Measurements from ENCODE around the gene CDH5.

Gene CDH5

DNA sequence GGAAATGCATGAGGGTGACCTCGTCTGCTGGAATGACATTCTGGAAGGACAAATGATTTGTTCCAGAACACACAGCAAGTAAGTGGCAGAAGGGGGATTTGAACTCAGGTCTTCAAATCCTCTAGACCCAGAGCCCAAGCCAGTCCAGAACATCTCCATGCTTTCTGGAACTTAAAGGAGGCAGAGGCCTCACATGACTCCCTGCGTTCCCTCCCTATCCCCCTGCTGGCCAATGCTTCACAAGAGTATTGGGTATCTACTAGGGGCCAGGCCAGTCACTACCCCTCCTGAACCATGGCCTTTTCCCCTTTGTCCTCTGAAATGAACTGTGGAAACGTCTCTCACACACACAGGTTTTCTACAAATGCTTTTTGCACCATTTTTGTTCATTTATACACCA, 53.0 kb downstream of the CDH5 start:
- no peak for DNase-seq

DNA sequence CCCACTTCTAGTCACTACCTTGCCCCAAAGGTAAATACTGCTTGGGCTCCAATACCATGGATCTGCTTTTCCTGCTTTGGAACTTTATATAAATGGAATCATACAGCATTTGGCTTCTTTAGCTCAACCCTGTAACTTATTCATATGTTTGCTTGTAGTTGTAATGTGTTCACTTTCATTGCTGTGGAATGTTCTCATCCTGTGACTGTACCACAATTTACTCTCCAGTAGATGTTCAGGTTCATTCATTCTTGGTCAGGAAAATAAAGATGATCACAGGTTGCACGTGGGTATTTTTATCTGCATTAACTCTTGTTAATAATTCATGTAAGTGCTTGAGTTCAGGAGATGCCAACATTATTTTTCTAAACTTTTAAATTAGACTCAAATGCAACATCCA, 53.9 kb downstream of the CDH5 start:
- DNase-seq: no peak

DNA sequence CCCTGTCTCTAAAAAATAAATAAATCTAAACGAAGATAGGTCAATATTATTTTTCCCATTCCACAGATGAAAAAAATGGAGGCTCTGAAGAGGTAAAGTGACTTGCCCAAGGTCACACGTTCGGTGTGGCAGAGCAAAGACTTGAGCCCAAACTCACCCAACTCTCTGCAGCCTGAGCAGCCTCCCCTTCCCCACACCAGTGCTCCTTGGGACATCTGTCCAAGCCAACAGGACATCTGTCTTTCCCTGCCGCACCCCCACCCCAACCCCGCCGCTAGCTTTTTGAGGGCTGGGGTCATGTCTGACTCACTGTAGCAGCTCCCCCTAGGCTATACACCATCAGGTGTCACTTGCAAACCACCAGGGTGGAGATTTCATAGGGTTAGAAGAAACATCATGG, 55.4 kb downstream of the CDH5 start:
- DNase-seq: no peak

DNA sequence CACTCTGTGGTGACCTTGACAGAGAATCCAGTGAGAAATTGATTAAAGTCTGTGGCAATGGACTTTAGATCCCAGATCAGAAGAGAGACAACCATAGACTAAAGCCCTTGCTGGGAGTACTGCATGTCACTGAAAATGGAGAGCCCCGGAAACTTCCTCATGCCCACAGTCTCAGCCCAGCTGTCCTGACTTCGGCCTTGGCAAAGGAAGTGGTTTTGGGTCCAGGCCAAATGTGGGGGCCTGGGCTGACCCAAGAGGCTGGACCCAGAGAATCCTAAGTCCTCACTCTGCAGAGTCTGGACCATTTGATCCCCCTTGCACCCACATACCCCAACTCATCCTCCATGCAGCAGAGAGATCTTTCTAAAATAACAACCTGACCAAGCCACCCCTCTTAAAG, 55.9 kb downstream of the CDH5 start:
- DNase-seq: no peak

DNA sequence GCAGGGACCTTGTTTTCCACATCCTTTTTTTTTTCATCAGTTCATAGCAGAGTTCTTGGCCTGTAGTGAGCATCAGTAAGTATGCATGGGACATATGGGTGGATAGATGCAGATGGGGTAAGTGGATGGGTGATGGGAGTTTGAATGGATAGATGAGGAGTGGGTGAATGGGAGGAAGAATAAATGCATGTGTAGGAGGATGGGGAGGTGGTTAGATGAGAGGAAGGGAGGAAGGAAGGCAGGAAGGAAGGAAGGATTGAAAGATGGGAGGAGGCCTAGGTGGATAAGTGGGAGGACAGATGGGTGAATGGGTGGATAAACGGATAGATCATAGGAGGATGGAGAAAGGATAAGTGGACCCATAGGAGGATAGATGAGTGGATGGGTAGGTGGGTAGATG, 56.7 kb downstream of the CDH5 start:
- no peak for DNase-seq

DNA sequence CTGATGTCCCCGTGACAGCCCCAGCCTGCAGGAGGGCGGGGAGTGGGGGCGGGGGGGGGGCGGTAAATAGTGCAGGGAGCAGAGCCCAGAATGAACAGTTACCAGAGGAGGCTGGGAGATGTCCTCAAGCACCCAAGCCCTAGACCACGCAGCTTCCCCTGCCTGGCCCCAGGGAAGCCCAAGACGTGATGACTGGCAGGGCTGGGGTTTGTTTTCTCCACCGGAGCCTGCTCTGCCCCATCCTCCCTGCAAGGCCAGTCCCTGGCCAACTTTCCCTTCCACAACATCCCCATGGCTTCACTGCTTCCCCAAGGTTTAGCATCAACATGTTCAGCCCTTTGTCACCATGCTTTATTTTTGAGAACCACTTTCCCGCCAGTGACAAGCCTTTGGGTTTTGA, 59.2 kb downstream of the CDH5 start:
- no peak for DNase-seq

DNA sequence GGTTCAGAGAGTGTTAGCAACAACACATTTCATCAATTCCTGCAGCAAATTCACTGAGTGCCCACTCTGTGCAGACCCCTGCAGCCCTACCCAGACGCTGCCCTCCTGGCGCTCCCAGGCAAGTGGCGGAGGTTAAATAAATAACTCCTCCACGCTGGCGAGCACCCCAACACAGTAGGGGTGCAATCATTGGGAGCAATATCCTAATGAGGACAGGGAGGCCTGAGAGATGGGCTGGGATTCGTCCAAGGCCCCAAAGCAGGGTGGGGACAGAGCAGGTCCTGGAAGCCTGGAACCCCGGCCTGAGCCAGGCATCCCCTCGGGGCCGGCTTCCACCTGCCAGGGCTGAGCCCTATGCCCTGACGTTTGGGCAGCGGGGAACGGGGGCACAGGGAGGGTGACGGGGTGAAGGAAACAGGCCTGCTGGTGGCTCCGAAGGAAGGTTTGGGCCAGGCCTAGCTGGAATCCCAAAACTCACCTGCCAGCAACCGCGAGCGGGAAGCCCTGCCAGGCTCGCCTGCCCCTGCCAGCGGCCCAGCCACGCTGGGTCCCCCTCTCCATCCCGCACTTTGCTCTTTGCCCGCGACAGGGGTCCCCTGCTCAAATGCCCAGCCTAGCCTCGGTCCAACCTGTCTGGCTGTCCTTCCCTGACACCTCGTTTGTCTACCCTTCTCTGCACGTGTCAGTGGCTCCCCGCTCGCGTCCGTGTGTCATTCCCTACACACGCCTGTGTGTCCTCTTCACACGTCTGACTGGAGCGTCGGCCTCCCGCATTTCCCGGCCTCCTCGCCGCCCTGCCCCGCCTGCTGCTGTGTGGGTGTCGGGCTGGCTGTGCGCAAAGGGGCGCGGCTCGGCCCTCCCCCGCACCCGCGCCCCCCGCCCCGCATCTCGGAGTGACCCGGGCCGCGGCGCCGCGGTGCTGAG, 59.9 kb downstream of the CDH5 start:
- no peak for DNase-seq

DNA sequence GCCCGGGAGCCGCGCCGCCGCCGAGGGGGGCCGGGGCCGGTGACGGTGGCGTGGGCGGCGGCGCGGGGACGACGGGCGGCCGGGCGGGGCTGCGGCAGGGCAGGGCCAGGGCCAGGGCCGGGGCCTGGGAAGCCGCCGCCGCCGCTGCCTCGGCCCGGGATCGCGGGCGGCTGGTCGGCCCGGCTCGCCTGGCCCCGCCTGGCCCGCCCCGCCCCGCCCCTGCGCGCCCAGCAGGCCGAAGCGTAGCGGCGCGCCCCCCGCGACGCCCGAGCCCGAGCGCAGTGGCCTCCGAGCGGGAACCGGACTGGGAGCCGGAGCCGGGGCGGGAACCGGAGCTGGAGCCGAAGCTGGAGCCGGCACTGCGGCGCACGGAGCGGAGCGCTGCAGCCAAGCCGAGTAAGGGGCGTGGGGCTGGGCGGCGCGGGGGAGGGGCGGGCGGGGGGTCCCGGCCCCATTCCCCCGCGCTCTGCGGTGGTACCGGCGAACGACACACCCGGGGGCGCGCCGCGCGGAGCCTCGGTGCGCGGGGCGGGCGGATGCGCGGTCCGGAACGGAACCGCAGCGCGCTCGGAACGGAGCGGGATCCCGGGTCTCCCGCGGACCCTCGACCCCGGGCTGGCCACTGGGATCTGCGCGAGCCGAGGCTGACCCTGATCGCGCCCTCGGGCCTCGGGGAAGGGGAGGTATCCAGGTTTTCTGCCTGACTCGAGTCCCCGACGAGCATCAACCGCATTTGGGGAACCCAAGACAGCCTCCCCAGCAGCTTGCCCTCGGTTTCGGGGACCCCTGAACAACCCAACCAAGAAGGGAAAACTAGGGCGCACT, 60.8 kb downstream of the CDH5 start, which contains the start of gene BEAN1:
BEAN1 (plus strand) TSS at position 260 of the 825 bp plus-strand sequence. CDS start 10,382 bp downstream, outside the sequence.
- no peak for DNase-seq

DNA sequence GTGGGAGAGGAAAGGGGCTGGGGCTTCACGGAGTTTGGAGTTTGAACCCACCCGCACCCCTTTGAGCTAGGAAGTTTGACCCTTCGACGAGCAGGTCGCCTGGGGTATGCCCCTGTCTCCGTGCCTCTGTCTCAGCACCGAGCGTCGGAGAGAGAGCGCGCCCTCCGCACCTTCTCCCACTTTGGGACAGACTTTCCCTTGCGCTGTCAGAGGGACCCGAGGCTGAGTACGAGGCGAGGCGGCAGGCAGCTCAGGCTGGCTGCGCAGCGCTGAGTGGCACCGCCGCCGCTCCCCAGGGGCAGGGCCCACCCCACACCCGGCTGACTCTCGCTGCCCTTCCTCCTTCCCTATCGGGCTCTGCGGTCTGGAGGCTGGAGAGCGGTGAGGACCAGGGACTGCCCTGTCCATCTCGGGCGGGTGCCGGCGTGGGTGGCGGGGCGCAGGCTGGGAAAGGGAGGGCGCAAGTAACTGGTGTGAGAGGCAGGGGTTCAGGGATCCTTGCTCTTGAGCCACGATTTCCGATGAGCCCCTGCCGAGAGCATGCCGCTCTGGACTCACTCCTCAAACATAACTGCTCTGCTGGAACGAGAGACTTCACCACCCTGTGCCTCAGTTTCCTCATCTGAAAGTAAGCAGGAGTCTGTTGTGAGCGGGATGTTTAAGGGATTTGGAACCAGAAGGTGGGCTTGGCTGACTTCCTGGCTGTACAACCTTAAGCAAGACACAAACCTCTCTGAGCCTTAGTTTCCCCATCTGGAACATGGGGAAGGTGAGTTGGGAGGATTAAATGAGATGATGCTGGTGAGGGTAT, 61.6 kb downstream of the CDH5 start:
- no peak for DNase-seq

DNA sequence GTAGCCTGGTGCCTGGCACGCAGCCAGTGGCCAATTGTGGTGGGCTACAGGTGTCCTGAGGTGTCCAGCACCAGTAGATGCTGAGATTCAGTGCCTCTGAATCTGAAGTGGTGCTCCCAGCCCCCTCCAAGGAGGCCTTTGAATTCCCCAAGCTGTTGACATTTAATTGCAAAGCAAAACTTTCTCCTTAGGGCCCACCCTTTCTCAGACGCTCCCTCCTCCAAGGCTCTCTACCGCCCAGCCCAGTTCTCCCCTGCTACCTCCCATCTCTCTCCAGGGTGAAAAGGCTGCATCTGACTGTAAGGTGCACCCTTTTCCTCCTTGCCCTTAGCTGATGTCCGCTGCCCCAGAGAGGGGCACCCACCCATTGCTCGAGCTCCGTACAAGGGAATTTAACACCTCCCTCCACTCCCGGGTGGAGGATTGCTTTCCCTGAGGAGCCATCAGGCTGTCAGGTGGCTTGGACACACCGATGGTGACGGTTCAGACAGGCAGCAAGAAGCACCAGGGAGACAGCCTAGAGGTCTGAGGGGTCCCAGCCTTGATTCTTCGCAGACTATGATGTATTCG, 62.3 kb downstream of the CDH5 start:
- DNase-seq: no peak

DNA sequence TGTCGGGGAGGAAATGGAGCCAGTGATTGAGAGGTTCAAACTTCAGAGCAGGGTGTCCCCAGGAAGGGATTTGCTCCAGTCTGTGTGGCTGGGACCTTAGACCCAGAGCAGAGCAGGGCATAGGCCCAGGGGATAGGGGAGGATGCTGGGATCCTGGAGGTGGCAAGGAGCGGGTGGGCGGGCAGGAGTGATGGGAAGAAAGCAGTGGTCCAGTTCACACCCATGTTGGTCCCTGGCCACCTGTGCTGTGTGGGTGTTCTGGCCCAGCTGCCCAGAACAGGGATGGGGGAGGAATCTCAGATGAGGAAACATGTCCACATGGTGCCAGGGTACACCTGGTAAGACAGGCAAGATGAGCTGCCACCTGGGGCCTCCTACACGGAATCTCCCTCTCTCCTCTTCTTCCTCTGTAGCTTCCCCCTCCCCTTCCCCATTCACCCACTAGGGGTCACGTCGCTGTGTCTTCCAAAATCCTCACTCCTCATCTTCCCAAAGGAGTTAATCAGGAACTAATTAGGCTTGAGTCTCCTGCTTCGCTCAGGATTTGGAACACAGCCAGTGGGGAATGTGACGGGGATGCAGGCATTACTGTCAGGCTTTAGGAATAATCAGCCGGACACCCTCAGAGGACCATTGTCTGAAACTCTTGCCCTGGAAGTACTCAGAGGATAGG, 62.9 kb downstream of the CDH5 start:
- no peak for DNase-seq

DNA sequence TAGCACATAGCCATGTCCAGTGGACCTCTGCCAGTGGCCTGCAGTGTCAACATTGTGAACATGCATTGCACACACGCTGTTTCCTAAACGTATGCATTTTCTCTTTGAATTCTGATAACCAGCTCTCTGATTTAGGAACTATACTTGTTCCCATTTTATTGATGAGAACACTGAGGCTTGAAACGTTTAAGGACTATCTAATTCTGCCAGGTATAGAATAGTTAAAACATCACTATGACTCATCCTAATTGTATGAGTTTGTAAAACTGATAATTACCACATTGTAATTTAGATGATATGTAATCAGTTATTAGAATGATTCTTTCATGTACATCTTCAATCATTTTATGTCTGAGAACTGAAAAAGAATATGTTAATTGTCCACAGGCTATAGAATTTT, 63.7 kb downstream of the CDH5 start:
- no peak for DNase-seq

DNA sequence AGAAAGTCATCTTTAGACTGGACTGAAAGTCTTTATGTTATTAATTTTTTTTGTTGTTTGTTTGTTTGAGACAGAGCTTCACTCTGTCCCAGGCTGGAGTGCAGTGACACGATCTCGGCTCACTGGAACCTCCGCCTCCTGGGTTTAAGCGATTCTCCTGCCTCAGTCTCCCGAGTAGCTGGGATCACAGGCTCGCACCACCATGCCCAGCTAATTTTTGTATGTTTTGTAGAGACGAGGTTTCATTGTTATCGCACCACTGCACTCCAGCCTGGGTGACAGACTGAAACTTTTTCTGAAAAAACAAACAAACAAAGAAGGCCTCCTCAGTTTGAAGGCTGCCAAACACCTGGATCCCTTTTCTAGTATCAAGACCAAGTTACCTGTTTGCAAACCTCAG, 65.3 kb downstream of the CDH5 start:
- DNase-seq: no peak

DNA sequence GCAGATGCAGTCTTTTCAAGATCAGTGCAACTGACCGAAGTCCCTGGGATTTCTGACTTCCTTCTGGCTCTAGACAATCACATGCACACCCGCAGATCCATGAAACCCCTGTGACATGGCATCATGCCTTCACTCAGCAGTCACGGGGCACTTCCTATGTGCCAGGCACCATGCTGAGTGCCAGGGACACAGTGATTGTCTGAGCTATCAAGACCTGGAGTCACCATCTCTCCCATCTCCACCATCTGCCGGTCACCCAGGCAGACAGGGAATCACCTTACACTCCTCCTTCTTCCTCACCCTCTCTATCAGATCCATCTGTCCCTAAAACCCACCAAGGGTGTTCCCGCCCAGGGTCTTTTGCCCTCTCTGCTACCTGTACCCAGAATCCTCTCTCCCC, 65.9 kb downstream of the CDH5 start:
- DNase-seq: no peak

DNA sequence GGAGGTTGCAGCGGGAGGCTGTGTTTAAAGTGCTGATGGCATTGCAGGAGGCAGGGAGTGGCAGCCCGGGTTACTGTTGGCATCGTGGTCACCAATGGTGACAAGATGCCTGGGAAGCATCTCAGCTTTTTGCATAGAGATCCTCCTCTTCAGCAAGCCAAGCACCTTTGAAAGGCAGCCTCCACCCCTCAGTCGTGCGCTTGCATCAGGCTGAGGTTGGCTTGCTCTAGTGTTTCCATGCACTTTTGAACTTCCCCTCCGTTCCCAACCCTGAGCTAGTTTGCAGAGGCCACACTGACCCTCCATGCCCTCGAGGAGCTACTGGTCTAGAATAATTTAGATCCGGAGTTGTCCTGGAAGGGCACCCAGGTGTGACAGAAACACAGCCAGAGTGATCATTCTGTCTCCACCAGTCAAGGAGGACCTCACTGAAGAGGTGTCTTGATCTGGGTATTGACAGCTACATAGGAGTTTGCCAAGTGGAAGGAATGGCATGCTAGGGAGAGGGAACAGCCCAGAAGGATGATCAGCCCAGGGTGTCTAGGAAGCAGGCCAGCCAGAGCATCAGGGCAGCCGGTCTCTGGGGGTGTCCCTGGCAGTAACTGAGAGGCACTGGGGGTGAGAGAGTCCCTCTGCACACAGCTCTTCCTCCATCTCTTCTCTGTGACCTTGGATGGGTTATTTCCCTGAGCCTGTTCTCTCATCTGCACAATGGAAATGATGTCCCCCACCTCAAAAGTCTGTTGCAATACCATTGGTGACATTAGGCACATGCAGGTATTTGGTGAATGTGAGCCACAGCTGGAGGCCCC, 68.3 kb downstream of the CDH5 start:
- no peak for DNase-seq

DNA sequence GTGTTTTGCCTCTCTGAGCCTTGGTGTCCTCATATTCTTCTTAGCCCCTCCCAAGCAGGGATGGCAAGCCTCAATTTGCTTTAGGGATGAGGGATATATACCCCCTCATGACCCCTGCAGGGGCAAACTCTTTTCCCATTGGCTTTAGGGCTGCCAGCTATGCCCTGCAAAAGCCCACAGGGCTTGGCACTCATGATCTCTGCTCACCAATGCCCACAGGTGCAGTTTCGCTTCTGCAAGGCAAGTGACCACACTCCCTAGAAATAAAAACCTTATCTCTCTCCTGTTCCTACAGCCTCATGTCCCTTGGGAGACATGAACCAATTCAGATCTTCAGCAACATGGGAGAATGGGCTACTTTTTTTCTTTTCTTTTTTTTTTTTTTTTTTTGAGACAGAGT, 69.4 kb downstream of the CDH5 start:
- no peak for DNase-seq

DNA sequence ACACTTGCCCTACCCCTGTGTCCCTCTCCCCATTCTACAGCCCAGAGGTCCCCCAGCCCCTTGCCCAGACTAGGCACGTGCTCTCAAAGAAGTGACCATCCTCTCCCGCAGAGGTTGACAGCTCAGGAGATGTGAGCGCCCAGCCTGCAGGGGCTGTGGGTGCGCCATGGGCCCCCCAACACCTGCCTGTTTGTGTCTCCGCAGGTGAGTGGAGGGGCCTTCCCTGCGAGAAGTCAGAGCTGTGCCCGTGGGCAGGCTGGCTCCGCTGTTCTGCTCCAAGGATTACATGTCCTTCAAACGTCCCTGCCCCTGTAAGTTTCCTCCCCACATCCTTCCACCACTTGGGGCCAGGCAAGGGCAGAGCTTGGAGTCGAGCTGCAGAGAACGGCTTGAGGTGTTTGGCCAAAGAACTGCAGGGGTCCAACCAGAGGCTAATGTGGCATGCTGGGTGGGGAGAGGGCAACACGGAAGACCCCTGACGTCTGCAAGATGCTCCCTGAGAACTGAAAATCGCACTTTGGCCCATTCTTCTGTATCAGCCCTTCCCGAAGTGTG, 71.0 kb downstream of the CDH5 start:
- no peak for DNase-seq

DNA sequence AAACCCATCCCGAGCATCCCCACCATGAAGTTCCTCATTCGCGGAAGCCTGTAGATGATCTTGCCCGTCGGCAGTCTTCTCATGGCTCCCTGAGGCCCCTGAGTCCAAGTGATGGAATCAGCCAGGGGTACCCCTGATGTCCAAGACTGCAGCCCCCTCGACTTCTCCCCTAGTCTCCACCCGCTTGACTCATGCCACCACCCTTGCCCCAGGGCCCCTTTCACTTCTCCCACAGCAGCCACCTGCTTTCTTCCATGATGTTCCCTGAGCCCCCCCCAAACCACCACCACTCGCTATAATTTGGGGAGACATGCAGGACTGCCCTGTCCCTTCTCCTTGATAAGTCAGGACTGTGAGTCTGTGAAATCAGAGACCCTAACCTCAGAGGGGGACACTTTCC, 72.0 kb downstream of the CDH5 start:
- DNase-seq: no peak

DNA sequence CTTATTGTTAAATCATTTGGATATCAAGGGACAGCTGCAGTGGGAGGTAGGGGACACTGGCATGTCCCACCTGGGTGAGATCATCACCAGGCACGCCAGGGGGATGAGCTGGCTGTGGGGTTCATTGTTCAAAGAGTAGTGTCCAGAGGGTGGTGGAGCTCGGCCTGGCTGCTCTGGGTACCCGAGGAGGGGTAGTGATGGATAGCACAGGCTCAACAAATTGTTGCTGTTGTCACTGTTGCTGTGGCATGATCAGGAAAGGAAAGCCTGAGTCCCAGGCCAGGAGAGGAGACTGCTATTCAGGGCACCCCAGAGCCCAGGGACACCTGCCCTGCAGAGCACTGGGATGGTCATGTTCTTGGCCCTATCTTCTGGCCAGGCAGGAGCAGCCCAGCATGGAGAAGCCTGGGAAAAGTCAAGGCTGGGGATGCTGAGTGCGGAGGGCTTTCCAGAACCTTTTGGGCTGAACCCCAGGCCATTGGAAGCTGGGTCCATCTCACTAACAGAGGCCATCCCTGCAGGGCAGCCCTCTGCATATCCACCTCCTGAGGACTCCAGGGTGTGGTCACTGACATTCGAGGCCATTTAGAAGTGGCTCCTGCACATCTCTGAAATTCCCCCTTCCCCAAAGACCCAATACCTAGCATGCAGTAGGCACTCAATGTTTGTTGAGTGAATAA, 72.7 kb downstream of the CDH5 start:
- DNase-seq: no peak

DNA sequence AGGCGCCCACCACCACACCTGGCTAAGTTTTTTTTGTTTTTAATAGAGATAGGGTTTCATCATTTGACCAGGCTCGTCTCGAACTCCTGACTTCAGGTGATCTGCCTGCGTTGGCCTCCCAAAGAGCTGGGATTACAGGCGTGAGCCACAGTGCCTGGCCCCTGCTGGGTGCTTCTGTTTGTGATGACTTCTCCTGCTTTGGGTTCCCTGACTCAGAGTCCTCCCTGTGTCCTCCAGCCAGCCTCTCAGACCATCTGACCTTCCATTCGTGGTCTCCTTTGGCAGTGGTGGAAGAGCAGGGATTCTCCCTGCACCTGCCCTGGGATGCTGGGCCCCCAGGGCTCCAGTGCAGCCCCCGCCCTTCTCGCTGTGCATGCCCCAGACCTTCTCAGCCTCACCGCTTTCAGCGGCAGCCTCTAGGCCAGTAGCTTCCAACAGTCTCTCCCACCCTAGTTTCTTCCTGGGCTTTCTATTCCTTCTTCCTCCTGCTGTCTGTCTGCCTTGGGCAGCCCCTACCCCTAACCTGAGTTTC, 73.8 kb downstream of the CDH5 start:
- no peak for DNase-seq

All from NCI-H345 (cell line).